Thymus (tissue), 11 donors: Measurements from ENCODE around the gene DTX3. TPM values are rescaled to one million over a fixed set of nuclear protein-coding genes. Genes with fewer than 3 reads are reported as not detected.
A peak's percentile ranks its signal among the peaks of the same experiment; 100 is the strongest.

Experiments
- DNase-seq, 9 donors: peaks; one replicate each; pipeline ENCODE4 v3.0.0-alpha.2; 2013; ENCODE audit warnings: low spot score in 9 of 9, low read depth in 6 of 9, missing footprints in 1 of 9
- H3K27ac ChIP-seq, 2 donors: one replicate each; pipeline ENCODE4 v1.5.1; 2013; ENCODE audit warnings: control low read depth in 1 of 2, low read depth in 1 of 2, low read length in 1 of 2, mild to moderate bottlenecking in 1 of 2, moderate library complexity in 1 of 2
- H3K27me3 ChIP-seq, 2 donors: one replicate each; pipeline ENCODE4 v1.5.1; 2013; ENCODE audit warnings: low read length in 1 of 2; ENCODE audit not compliant: control insufficient read depth in 2 of 2, insufficient read depth in 1 of 2
- H3K36me3 ChIP-seq, 2 donors: one replicate each; pipeline ENCODE4 v1.5.1; 2013; ENCODE audit warnings: low read length in 1 of 2, mild to moderate bottlenecking in 1 of 2, moderate library complexity in 1 of 2; ENCODE audit not compliant: control insufficient read depth in 2 of 2, insufficient read depth in 2 of 2
- H3K4me1 ChIP-seq, 2 donors: one replicate each; pipeline ENCODE4 v1.5.1; 2013; ENCODE audit warnings: low read length in 2 of 2; ENCODE audit not compliant: control insufficient read depth in 2 of 2, insufficient read depth in 2 of 2
- H3K4me3 ChIP-seq, 2 donors: one replicate each; pipeline ENCODE4 v1.5.1; 2013; ENCODE audit warnings: low read length in 2 of 2, control low read depth in 1 of 2, mild to moderate bottlenecking in 1 of 2
- H3K9me3 ChIP-seq, 2 donors: one replicate each; pipeline ENCODE4 v1.5.1; 2013; ENCODE audit warnings: low read length in 1 of 2, mild to moderate bottlenecking in 1 of 2; ENCODE audit not compliant: control insufficient read depth in 2 of 2, insufficient read depth in 1 of 2
- WGBS: extraction: QIAGEN DNeasy Blood & Tissue Kit; methylation state at CpG from one replicate; pipeline ENCODE4 v1.1.7; 2013; 5-methylcytosine and 5-hydroxymethylcytosine counted together
- polyA plus RNA-seq: library from polyadenylated mRNA; stranded (reverse); fragments of 200-250 nt; gene quantifications from one replicate; pipeline ENCODE4 v1.2.3, GENCODE V29; 2013
- total RNA-seq: library from RNA; stranded (reverse); fragments of 120-200 nt; gene quantifications from one replicate; pipeline ENCODE4 v1.2.4, GENCODE V29; 2013
- donor health status: healthy.

DTX3 gene
- total and polyA plus RNA-seq, 2 donors: 16.6 to 36.8 TPM

DNA sequence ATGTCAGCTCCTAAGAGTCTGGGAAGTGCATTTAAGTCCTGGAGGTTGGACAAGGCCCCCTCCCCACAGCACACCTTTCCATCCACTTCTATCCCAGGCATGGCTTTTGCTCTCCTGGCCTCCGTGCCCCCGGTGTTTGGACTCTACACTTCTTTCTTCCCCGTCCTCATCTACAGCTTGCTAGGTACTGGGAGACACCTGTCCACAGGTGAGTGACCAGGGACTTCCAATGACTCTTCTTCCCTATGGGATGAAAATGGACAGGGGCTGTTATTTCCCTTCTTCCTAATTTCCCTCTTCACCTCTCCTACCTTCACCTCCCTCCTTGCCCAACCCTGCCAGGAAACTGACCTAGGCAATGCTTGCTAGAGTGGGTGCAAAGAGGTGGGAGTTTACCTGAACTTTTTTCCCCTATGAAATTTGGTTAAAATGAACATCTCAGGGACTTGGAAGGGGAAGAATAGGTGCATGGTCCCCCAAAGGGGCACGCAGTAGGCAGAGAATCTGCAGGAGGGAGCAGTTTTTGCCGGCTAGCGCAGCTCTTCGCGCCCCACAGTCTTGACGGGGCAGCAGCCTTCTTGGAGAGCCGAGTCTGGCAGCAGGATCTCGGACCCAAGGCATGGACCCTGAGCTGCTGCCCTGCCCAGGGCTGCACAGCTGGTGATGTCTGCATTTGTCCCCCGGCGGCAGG, 15.8 kb downstream of the DTX3 start:
- H3K4me3 ChIP-seq: no peak overlapping the region
- DNase-seq: no peak
- no peaks in the 10 kb centered on the region for H3K36me3 ChIP-seq
- H3K27ac ChIP-seq: no peak overlapping the region
- H3K9me3 ChIP-seq: peaks cover 0 to 10% of the 10 kb centered on the region in 2 donors
- 13% methylated on average over 13 of the region's 13 CpGs for WGBS
- peaks cover 0 to 21% of the 10 kb centered on the region in 2 donors for H3K4me1 ChIP-seq
- peaks cover 69 to 99% of the 10 kb centered on the region in 2 donors for H3K27me3 ChIP-seq

DNA sequence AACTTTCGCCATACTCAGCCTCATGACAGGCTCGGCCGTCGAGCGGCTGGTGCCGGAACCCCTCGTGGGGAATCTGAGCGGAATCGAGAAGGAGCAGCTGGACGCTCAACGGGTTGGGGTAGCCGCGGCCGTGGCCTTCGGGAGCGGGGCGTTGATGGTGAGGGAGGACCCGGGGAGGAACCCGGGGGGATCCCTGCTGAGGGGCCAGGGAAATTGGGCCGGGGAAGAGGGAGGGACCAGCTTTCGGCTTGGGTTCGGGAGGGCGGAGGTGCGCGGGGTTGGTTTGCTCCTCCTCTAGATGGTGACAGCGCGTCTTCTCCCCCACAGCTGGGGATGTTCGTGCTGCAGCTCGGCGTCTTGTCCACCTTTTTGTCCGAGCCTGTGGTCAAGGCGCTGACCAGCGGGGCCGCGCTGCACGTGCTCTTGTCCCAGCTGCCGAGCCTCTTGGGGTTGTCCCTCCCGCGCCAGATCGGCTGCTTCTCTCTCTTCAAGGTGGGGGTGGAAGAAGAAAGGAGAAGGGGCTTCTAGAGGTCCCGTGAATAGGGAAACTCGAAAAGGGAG, 16.4 kb downstream of the DTX3 start:
- Histone ChIP-seq H3K27ac (no peak overlapping the region), H3K36me3 (no peaks in the 10 kb centered on the region), H3K4me3 (peak overlapping the region in 1 of 2 donors; percentile 8), H3K4me1 (peaks cover 0 to 21% of the 10 kb centered on the region in 2 donors), H3K27me3 (peaks cover 73 to 99% of the 10 kb centered on the region in 2 donors), H3K9me3 (peaks cover 0 to 10% of the 10 kb centered on the region in 2 donors)
- 2% methylated on average over 42 of the region's 42 CpGs for WGBS
- no peak for DNase-seq

DNA sequence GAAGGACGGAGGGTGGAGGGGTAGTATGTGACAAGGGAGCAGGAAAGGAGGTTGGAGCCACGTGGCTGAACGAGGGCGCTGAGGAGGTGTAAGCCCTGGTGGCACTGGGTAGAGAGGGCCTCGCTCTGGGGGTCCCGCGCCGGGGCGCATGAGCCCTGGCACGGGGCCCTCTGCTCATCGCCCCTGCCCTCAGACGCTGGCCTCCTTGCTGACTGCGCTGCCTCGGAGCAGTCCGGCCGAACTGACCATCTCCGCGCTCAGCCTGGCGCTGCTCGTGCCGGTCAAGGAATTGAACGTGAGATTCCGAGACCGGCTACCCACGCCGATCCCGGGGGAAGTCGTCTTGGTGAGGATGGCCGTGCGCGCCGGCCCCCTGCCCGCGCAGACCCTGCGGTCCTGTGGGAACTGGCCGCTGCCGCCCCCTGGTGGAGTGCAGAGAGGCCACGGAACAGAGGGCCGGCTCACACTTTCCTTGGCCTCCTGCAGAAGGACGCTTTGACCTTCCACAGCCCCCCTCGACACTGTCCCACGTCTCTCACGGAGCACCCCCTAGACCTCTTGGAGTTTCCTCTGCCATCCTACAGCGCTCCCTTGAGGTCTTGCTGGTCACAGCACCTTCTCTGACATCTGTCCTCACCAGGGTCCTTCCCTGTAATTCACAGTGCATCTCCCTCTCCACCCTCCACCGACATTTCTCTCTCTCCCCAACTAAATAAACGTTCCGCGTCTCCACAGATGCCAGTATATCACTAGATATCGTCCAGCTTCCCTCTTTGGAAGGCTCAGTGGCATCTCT, 17.1 kb downstream of the DTX3 start:
- peak in 2 of 9 donors; percentile 53 to 56 for DNase-seq
- WGBS: 3% methylated on average over 49 of the region's 49 CpGs
- H3K36me3 ChIP-seq: no peaks in the 10 kb centered on the region

DNA sequence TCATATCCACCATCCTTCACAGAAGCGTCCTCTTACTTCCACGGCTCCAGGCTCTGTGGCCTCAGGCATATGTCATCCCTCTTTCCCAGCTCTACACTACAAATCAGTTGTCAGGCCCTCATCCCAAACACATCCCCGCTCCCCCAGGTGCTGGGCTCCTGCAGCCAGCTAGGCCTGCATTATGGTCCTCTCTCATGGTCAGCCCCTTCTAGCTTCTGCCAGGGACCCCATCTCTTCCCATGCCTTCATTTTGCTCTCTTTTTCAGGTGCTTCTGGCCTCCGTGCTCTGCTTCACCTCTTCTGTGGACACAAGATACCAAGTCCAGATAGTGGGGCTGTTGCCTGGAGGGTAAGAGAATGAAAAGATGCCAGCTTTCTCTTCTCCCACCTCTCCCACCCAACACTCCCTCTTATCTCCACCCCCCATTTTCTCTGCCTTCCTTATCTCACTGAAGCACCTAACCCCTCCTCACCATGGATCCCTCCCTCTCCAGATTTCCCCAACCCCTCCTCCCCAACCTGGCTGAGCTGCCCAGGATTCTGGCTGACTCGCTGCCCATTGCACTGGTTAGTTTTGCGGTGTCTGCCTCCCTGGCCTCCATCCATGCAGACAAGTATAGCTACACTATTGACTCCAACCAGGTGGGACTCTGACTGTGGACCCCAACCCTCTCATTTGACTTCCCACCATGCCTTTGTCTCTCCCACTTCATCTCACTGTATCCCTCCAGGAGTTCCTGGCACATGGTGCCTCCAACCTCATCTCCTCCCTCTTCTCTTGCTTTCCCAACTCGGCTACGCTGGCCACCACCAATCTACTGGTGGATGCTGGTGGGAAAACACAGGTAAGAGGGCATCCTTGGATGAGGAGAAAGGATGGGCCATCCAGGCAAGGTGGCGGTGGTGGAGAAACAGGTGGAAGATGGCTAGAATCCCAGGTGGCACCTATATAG, 17.9 kb downstream of the DTX3 start:
- Histone ChIP-seq H3K27ac (no peak overlapping the region), H3K4me1 (peaks cover 0 to 21% of the 10 kb centered on the region in 2 donors), H3K9me3 (peaks cover 0 to 10% of the 10 kb centered on the region in 2 donors), H3K27me3 (peaks cover 79 to 100% of the 10 kb centered on the region in 2 donors), H3K36me3 (no peaks in the 10 kb centered on the region), H3K4me3 (no peak overlapping the region)
- 87% methylated on average over 9 of the region's 9 CpGs for WGBS
- DNase-seq: no peak

More for the DNA sequence above, 17.1 kb downstream of the DTX3 start:
- peak overlapping the region in 1 of 2 donors; percentile 8 for H3K4me3 ChIP-seq
- H3K27ac ChIP-seq: no peak overlapping the region
- peaks cover 0 to 21% of the 10 kb centered on the region in 2 donors for H3K4me1 ChIP-seq
- peaks cover 74 to 99% of the 10 kb centered on the region in 2 donors for H3K27me3 ChIP-seq
- H3K9me3 ChIP-seq: peaks cover 0 to 10% of the 10 kb centered on the region in 2 donors

- H3K4me1 ChIP-seq: peaks cover 0 to 21% of the 10 kb centered on the region in 2 donors
- peaks cover 0 to 10% of the 10 kb centered on the region in 2 donors for H3K9me3 ChIP-seq
- no peak for DNase-seq
- H3K27ac ChIP-seq: no peak overlapping the region
- 68% methylated on average over 2 of the region's 2 CpGs for WGBS
- H3K27me3 ChIP-seq: peaks cover 80 to 100% of the 10 kb centered on the region in 2 donors
- no peak overlapping the region for H3K4me3 ChIP-seq
- H3K36me3 ChIP-seq: no peaks in the 10 kb centered on the region
Observed at GRCh38 chr12:57623385-57623784, 18.8 kb downstream of the DTX3 start.

GRCh38 chr12:57623811-57624390, 19.3 kb downstream of the DTX3 start:
- DNase-seq: no peak
- WGBS: 60% methylated on average over 5 of the region's 5 CpGs
- H3K4me1 ChIP-seq: peaks cover 0 to 21% of the 10 kb centered on the region in 2 donors
- peaks cover 80 to 100% of the 10 kb centered on the region in 2 donors for H3K27me3 ChIP-seq
- H3K36me3 ChIP-seq: no peaks in the 10 kb centered on the region
- no peak overlapping the region for H3K4me3 ChIP-seq
- H3K27ac ChIP-seq: no peak overlapping the region
- peaks cover 0 to 10% of the 10 kb centered on the region in 2 donors for H3K9me3 ChIP-seq

DNA sequence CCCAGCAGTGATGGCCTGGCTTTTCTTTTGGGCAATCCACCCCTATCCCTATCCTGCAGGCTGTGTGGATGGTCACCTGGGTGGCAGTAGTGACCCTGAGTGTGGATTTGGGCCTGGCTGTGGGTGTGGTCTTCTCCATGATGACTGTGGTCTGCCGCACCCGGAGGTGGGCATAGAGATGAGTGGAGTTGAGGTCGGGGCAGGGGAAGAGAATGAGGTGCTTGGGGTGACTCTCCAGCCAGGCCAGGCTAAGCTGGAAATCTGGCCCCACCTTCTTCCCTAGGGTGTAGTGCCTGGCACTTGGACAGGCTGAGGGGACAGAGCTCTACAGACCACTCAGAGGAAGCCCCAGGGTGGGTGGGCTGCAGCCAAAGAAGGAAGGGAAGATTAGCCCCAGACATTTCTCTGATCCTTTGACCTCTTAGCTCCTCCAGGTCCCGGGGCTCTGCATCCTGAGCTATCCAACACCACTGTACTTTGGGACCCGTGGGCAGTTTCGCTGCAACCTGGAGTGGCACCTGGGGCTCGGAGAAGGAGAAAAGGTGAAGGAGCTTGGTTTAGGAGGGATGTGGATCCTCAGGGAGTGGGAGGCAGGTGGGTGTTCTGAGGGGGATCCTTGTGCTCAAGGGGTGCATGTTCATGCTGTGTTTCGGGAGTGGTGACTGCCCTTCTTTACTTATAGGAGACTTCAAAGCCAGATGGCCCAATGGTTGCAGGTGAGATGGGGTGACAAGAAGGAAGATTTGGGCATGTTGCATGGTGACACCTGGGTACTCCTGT, 20.0 kb downstream of the DTX3 start:
- peaks cover 0 to 10% of the 10 kb centered on the region in 2 donors for H3K9me3 ChIP-seq
- peaks cover 78 to 100% of the 10 kb centered on the region in 2 donors for H3K27me3 ChIP-seq
- no peak overlapping the region for H3K4me3 ChIP-seq
- WGBS: 91% methylated on average over 8 of the region's 8 CpGs
- H3K4me1 ChIP-seq: peaks cover 0 to 16% of the 10 kb centered on the region in 2 donors
- DNase-seq: no peak
- H3K36me3 ChIP-seq: no peaks in the 10 kb centered on the region
- H3K27ac ChIP-seq: no peak overlapping the region
